Measurements from ENCODE around the gene PFKL.

DNA sequence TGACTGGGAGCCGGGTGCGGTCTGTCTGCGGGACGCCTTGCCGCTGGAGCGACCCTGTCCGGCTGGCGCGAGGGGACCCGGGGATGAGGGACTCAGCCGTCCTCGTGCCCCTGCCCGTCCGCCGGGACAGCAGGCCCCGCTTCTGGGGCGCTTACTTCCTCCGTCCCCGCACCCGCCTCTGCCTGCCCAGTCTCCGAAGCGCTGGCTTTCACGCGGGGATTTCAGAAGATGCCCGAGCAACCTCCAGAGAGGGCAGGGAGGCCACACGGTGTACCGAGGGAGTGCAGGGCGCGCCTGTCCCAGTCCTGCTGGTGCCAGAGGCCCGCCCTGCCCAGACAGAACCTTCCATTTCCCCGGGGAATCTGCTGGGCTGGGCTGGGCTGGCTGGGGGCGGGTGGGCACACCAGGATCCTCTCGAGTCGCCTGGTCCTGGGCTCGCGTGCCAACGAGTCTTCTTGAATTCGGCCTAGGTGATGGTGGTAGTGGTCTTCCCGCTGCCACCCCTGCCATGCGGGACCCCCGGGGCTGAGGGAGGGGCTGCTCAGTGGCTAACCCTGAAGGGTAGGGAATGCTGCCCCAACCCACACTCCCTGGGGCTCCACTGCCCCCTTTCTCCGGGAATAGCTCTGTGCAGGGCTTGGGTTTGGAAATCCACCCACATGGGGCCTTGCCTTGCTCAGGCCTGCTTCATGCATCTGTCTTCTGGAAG lies 51.1 kb downstream of the PFKL start:
- TF ChIP-seq CTCF (conservative IDR thresholded peaks at IDR 0.05), result no peak
- no peak for TF ChIP-seq EZH2 (IDR thresholded peaks at IDR 0.05; ENCODE audit: low read depth)

Data from PC-9 (cell line).